Activated CD4-positive, alpha-beta T cell treated with anti-CD3 and anti-CD28 coated beads for 4 hours (primary cell): ENCODE results near the gene DES.
"Not testable (repeated sequence)": the region's sequence is repeated elsewhere in the genome, so short reads cannot be mapped to it uniquely, and the experiment has no call there.

Source experiments
- DNase-seq, 2 donors: peaks; one replicate each; pipeline ENCODE4 v3.0.0-alpha.2; 2020

DES gene

GRCh38 chr2:219400562-219400961 is 17.6 kb upstream of the DES start:
- no peak for DNase-seq

GRCh38 chr2:219401606-219402005 is 16.6 kb upstream of the DES start:
- no peak for DNase-seq

- DNase-seq: peak; percentile 58 to 61
Measured at GRCh38 chr2:219402665-219403515, 15.3 kb upstream of the DES start.

- DNase-seq: no peak
Measured at GRCh38 chr2:219403861-219404260, 14.3 kb upstream of the DES start.

- DNase-seq: no peak
Measured at GRCh38 chr2:219404291-219404910, 13.8 kb upstream of the DES start.

GRCh38 chr2:219404954-219405353 is 13.2 kb upstream of the DES start:
- no peak for DNase-seq

- DNase-seq: no peak
Measured at GRCh38 chr2:219405451-219405850, 12.7 kb upstream of the DES start.

GRCh38 chr2:219405958-219406860 is 12.0 kb upstream of the DES start:
- no peak for DNase-seq

GRCh38 chr2:219406861-219407230 is 11.3 kb upstream of the DES start:
- no peak for DNase-seq

- DNase-seq: not testable (repeated sequence)
Measured at GRCh38 chr2:219407343-219407742, 10.8 kb upstream of the DES start.

GRCh38 chr2:219408204-219408603 is 10.0 kb upstream of the DES start:
- DNase-seq: no peak

GRCh38 chr2:219408631-219409030 is 9.5 kb upstream of the DES start:
- DNase-seq: no peak

GRCh38 chr2:219409619-219410018 is 8.6 kb upstream of the DES start:
- DNase-seq: no peak

GRCh38 chr2:219410390-219410789 is 7.8 kb upstream of the DES start:
- no peak for DNase-seq

GRCh38 chr2:219414857-219415256 is 3.3 kb upstream of the DES start:
- no peak for DNase-seq

- no peak for DNase-seq
Measured at GRCh38 chr2:219415580-219416234, 2.5 kb upstream of the DES start.

- DNase-seq: no peak
Measured at GRCh38 chr2:219416235-219416602, 2.0 kb upstream of the DES start.

GRCh38 chr2:219416938-219417337 is 1.2 kb upstream of the DES start:
- no peak for DNase-seq

- peak; percentile 18 to 60 for DNase-seq
Measured at GRCh38 chr2:219417374-219417773, 803 bp upstream of the DES start.

- no peak for DNase-seq
Measured at GRCh38 chr2:219419012-219419324, 791 bp downstream of the DES start.

GRCh38 chr2:219419331-219420197 is 1.4 kb downstream of the DES start:
- DNase-seq: no peak

- no peak for DNase-seq
Measured at GRCh38 chr2:219420687-219421086, 2.5 kb downstream of the DES start.
